Stimulated activated effector memory CD8-positive, alpha-beta T cell treated with anti-CD3 and anti-CD28 coated beads, Interleukin-12 subunit alpha, Interleukin-12 subunit beta, amount 100 ng/mL, for 72 hours (primary cell): ENCODE results near the gene DOC2B.
"Not testable (repeated sequence)": the region's sequence is repeated elsewhere in the genome, so short reads cannot be mapped to it uniquely, and the experiment has no call there.

ENCODE experiments used
- ATAC-seq: fragments of 150-1000 bp; cut with Tn5 transposase; 2 replicates; pipeline ENCODE4 v1.10.0; 2021
- DNase-seq, 2 donors: peaks; one replicate each; pipeline ENCODE4 v3.0.0; 2021 to 2022; ENCODE audit warnings: low spot score in 2 of 2
- H3K27ac Mint-ChIP-seq: one replicate; pipeline ENCODE4 v1.8.0; 2022; ENCODE audit warnings: mild to moderate bottlenecking, mixed read lengths
- H3K36me3 Mint-ChIP-seq: one replicate; pipeline ENCODE4 v1.8.0; 2022; ENCODE audit warnings: mild to moderate bottlenecking, mixed read lengths
- H3K4me1 Mint-ChIP-seq: one replicate; pipeline ENCODE4 v1.8.0; 2022; ENCODE audit warnings: mixed read lengths
- H3K4me3 Mint-ChIP-seq: one replicate; pipeline ENCODE4 v1.8.0; 2022; ENCODE audit warnings: mild to moderate bottlenecking, mixed read lengths
- H3K9me3 Mint-ChIP-seq: one replicate; pipeline ENCODE4 v1.8.0; 2022; ENCODE audit warnings: mixed read lengths

Gene DOC2B

DNA sequence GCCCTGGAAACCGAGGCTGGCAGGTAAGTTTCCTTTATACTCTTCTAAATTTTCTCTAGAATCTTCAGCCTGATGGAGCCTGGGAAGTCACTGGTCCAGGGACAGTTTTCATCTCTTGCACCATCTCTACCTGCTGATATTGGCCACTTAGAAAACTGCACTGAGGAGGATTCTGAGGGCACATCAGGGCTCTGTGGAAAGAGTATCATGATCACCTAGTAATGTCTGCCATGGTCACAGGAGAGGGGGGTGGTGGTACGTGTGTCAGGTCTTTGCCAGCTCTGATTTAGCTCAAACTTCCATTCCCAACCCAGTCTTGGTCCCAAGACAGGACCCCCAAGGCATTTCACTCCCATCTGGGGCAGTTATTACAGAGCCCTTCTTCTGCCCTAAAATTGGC, 35.2 kb upstream of the DOC2B start:
- ATAC-seq (no peak), DNase-seq (no peak)
- no peaks in the 10 kb centered on the region for H3K9me3 Mint-ChIP-seq
- no peaks in the 10 kb centered on the region for H3K4me1 Mint-ChIP-seq
- H3K4me3 Mint-ChIP-seq = no peak overlapping the region
- H3K27ac Mint-ChIP-seq = no peak overlapping the region
- H3K36me3 Mint-ChIP-seq = no peaks in the 10 kb centered on the region

DNA sequence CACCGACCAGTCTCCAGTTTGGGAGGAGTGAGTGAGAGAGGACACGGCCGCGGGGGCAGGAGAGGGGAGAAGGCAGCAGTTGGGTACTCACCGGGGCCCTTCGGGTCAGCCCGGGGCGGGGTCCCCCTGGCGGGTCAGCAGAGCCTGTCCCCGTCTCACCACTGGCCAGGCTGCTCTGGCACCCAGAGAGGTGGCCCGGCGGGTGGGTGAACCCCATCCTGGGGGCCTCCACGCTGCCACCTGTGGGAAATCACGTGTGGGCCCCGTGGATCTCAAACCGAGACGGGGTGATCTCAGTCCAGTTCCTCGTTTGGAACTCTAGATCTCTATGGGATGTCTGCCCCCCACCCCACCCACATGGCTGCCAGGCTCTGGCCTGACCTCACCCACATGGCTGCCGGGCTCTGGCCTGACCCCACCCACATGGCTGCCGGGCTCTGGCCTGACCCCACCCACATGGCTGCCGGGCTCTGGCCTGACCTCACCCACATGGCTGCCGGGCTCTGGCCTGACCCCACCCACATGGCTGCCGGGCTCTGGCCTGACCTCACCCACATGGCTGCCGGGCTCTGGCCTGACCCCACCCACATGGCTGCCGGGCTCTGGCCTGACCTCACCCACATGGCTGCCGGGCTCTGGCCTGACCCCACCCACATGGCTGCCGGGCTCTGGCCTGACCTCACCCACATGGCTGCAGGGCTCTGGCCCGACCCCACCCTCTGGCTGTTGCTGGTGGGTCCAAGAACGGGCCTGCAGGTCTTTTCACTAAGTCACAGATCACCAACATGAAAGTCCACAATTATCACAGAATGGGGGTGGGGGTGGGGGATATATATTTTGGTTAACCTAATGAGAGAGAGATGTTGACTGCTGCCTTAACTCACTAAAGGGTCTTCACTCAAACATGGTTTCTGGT, 34.4 kb upstream of the DOC2B start:
- not testable (repeated sequence) for H3K36me3 Mint-ChIP-seq, H3K9me3 Mint-ChIP-seq, H3K4me1 Mint-ChIP-seq, ATAC-seq, H3K4me3 Mint-ChIP-seq, H3K27ac Mint-ChIP-seq, DNase-seq

DNA sequence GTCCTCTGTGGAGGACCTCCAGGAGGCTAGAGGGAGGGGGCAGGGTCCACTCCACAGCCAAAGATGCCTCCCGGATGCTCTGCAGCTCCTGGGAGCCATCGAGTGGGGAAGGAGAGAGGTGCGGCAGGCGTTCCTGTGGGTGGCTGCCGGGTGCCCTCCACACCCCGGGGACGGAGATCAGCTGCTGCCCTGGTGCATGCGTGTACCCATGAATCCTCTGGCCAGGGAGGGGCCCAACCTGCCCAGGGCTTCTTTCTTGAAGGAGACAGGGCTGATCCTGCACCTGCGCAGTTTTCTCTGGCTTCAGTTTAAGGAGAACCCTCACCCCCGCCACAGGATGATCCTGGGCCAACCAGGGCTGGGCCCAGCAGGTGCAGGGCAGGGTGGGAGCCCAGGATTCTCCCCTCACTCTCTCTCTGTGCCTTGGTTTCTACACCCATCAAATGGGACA, 33.5 kb upstream of the DOC2B start:
- Mint-ChIP-seq H3K4me1 (no peaks in the 10 kb centered on the region), H3K9me3 (no peaks in the 10 kb centered on the region), H3K4me3 (no peak overlapping the region), H3K27ac (no peak overlapping the region), H3K36me3 (no peaks in the 10 kb centered on the region)
- no peak for ATAC-seq
- no peak for DNase-seq

DNA sequence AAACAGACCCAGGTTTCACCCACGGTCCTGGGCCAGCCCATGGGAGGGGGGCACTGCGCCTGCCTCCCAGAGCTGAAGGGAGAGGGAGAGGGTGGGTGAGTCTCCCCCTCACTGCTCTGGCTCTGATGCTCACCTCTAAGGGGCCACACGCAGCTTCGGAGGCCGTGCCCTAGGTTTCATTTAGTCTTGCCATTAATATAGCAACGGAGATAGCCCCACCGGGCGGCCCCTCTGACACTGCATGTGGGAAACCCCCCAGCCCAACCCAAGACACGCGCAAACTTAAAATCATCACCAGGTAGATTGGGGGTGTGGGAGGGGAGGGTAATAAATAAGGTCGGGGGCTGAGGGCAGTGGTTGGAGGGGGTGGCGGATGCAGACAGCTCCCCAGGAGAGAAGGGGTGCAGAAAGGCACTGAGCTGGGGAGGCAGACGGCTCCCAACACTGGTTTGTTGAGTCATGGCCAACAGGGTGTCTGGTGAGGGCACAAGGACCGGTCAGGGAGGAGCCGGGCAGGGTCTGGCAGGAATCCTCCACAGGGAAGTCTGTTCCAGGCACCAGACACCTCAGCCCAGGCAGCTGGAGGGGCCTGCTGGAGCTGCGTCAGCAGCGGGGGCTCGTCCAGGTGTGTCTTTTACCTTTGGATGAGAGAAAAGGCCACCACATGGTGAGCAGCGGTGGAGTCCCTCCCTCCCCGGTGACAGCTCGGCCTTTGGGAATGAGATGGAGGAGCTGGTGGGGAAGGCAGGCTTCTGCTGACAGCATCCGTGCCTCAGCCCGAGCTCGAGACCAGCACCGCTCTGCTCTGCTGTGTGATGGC, 32.0 kb upstream of the DOC2B start:
- H3K27ac Mint-ChIP-seq = no peak overlapping the region
- ATAC-seq (no peak), DNase-seq (no peak)
- H3K4me1 Mint-ChIP-seq = no peaks in the 10 kb centered on the region
- no peaks in the 10 kb centered on the region for H3K36me3 Mint-ChIP-seq
- H3K4me3 Mint-ChIP-seq = no peak overlapping the region
- peaks cover 3% of the 10 kb centered on the region for H3K9me3 Mint-ChIP-seq

DNA sequence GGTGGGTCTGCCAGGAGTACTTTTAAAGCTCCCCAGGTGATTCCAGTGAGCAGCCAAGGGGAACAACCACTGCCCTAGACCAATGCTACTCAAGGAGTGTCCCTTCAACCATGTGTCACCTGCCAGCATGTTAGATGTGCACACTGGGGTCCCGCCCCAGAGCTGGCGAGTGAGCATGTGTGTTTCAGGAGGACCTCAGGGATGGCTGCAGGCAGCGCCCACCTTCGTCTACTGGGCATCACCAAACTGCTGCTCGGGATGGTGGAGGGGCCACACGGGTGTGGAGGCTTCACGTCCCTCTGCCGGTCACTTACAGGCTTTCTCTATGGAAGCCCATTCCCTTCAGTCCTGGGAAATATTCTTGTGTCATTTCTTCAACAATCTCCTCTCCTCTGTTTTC, 29.0 kb upstream of the DOC2B start:
- Mint-ChIP-seq H3K9me3 (peaks cover 3% of the 10 kb centered on the region), H3K27ac (no peak overlapping the region), H3K36me3 (no peaks in the 10 kb centered on the region), H3K4me3 (no peak overlapping the region), H3K4me1 (no peaks in the 10 kb centered on the region)
- ATAC-seq = no peak
- no peak for DNase-seq

DNA sequence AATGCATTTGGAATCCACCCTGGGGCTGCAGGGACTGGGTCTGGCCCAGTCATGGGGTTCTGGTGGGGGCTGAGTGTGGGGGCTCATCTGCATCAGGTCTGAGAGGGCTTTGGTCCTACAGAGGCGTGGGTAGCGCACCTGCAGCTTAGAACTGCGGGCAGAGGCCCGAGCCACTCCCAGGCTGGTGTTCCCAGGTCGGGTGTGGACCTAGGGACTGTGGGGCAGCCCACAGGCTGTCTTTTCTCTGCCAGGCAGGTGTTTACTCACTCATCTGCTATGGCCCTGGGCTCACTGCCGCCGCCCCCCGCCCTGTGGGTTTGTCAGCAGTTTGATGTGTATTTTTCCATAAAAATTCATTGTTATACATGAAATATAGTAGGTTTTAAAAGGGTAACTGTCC, 27.0 kb upstream of the DOC2B start:
- Mint-ChIP-seq H3K4me1 (no peaks in the 10 kb centered on the region), H3K36me3 (no peaks in the 10 kb centered on the region), H3K9me3 (peaks cover 3% of the 10 kb centered on the region), H3K4me3 (no peak overlapping the region), H3K27ac (no peak overlapping the region)
- DNase-seq (no peak), ATAC-seq (no peak)

DNA sequence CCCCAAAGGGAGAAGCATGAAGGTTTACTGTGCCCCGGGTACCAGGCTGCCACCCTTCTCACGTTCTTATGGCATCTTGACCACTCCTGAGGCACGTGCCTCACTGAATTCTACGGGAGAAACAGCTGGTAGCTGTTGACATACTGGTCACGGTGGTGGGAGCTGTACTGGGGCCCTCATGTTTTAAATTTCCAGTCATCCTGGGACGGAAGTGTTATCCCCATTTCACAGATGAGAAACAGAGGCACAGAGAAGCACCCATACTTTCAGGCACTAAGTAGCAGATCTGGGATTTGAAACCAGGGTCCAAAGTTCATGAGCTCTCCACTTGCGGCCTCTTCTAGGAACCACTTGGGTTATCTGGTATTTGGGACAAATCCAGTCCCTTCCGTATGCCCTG, 26.3 kb upstream of the DOC2B start:
- Mint-ChIP-seq H3K9me3 (peaks cover 3% of the 10 kb centered on the region), H3K36me3 (no peaks in the 10 kb centered on the region), H3K4me1 (no peaks in the 10 kb centered on the region), H3K27ac (no peak overlapping the region), H3K4me3 (no peak overlapping the region)
- ATAC-seq (no peak), DNase-seq (no peak)

DNA sequence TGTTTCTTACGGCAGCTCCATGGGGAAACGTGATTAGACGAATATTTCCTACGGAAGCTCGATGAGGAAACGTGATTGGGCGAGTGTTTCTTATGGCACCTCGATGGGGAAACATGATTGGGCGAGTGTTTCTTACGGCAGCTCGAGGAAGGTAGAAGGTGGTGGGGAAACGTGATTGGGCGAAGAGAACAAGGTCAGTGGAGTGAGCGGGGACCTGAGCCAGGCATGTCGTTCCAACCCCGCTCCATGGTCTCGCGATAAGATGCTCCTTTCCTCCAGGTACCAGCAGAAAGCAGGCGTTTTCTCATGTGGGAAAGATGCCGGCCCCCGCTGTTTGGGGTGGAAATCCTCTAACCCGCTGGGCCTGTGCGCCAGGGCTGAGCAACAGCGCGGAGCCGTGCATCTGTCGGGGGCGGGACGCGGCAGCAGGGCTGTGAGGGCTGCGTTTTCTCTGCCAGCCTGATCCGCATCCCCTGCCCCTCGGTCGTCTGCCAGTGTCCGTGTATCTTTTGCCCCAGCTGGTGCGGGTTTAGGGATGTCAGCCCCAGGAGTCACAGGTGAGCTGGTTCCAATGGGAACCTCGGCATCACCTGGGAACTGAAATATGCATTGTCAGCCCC, 25.6 kb upstream of the DOC2B start:
- Mint-ChIP-seq H3K9me3 (peaks cover 3% of the 10 kb centered on the region), H3K27ac (no peak overlapping the region), H3K4me1 (no peaks in the 10 kb centered on the region), H3K4me3 (no peak overlapping the region), H3K36me3 (no peaks in the 10 kb centered on the region)
- DNase-seq (no peak), ATAC-seq (no peak)

DNA sequence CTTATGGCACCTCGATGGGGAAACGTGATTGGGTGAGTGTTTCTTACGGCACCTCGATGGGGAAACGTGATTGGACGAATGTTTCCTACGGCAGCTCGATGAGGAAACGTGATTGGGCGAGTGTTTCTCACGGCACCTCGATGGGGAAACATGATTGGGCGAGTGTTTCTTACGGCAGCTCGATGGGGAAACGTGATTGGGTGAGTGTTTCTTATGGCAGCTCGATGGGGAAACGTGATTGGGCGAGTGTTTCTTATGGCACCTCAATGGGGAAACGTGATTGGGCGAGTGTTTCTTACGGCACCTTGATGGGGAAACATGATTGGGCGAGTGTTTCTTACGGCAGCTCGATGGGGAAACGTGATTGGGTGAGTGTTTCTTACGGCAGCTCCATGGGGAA, 25.0 kb upstream of the DOC2B start:
- DNase-seq, H3K36me3 Mint-ChIP-seq, H3K4me3 Mint-ChIP-seq, H3K9me3 Mint-ChIP-seq, H3K4me1 Mint-ChIP-seq, H3K27ac Mint-ChIP-seq, ATAC-seq: not testable (repeated sequence)

DNA sequence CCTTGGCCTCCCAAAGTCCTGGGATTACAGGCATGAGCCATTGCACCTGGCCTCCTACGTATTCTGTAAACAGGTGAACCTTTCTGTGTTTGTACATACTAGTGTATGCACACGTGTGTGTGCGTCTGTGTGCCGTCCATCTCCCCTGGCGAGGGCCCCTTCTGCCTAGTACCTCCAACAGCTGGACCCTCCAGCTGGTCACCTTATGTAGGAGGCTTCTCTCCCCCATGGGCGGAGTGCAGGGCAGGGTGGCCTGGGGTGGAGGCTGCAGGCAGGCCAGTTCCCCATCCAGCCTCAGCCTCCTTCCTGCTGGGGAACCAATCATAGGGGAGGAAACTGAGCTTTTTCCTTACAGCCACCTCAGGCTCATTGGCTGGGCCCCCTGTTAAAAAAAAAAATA, 24.4 kb upstream of the DOC2B start:
- no peak for ATAC-seq
- Mint-ChIP-seq H3K27ac (no peak overlapping the region), H3K4me1 (no peaks in the 10 kb centered on the region), H3K9me3 (peaks cover 3% of the 10 kb centered on the region), H3K36me3 (no peaks in the 10 kb centered on the region), H3K4me3 (no peak overlapping the region)
- DNase-seq = no peak

DNA sequence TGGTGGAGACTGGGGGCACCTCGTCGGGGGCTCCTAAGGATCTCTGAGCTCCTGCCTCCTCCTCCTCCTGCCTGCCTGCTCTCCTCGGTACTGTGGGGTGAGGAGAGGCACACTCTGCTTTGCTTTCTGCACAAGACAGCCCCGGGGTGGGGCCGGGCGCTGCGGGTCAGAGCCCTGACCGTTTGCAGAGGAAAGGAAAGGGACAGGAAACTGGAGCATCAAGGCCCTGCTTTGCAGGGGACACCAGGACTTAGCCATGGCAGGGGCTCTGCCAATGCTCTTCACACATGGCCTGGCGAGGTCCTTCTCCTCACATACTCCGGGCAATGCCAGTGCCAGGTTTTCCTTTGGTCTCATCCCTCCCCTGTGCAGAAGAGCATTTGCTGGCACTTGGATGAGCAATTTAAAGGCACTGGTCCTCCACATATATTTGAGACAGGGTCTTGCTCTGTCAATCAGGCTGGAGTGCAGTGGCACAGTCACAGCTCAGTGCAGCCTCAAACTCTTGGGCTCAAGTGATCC, 23.8 kb upstream of the DOC2B start:
- DNase-seq = no peak
- Mint-ChIP-seq H3K36me3 (no peaks in the 10 kb centered on the region), H3K27ac (no peak overlapping the region)

DNA sequence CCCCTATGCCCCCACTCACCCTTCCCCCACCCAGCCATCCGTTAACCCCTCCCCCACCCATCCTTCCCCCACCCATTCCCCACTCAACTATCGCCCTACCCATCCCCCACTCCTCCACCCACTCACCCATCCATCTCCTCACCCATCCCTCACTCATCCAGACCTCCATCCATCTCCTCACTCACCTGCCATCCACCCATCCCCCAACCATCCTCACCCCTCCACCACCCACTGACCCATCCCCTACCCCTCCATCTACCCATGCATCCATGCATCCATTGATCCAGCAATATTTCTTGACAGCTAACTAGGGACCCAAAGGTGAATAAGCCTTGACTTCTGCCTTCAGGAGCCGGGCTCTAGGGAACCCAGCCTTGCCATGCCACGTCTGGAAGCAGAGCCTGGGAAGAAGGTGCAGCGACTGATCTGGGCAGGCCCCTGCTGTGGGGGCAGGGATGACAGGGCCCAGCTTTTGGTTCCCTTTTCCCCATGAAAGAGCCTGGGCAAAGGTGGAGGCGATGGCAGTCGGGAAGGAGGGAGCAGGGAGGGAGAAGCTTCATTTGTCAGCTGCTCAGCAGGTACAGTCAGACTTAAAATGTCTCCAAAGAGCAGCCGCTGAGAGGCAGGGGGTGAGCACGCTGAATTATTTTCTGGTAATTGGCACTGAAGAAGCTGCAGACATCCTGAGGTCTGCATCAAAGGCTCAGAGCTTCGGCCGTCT, 23.1 kb upstream of the DOC2B start:
- Mint-ChIP-seq H3K27ac (no peak overlapping the region), H3K9me3 (peaks cover 3% of the 10 kb centered on the region), H3K36me3 (no peaks in the 10 kb centered on the region), H3K4me3 (no peak overlapping the region), H3K4me1 (no peaks in the 10 kb centered on the region)
- DNase-seq = no peak
- ATAC-seq = no peak

More for the DNA sequence above, 23.8 kb upstream of the DOC2B start:
- no peaks in the 10 kb centered on the region for H3K4me1 Mint-ChIP-seq
- peaks cover 3% of the 10 kb centered on the region for H3K9me3 Mint-ChIP-seq
- no peak for ATAC-seq
- no peak overlapping the region for H3K4me3 Mint-ChIP-seq

DNA sequence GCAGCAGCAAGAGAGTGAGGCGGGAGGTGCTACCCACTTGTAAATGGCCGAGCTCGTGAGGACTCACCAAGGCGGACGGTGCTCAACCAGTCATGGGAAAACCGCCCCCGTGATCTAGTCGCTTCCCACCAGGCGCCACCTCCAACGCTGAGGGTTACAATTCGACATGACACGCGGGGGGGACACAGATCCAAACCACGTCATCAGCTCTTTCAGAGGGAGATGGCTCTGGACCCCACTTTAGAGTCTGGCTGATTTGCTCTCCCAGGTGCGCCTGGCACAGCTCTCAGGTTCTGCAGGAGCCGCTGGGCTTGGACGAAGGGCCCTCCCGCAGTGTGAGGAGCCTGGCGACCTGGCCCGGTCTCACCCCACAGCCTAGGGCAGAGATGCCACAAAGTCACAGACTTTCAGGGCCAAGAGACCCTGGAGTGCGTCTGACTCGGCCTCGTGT, 21.1 kb upstream of the DOC2B start:
- no peaks in the 10 kb centered on the region for H3K4me1 Mint-ChIP-seq
- H3K27ac Mint-ChIP-seq = no peak overlapping the region
- H3K4me3 Mint-ChIP-seq = no peak overlapping the region
- H3K9me3 Mint-ChIP-seq = no peaks in the 10 kb centered on the region
- no peak for ATAC-seq
- DNase-seq = no peak
- no peaks in the 10 kb centered on the region for H3K36me3 Mint-ChIP-seq

DNA sequence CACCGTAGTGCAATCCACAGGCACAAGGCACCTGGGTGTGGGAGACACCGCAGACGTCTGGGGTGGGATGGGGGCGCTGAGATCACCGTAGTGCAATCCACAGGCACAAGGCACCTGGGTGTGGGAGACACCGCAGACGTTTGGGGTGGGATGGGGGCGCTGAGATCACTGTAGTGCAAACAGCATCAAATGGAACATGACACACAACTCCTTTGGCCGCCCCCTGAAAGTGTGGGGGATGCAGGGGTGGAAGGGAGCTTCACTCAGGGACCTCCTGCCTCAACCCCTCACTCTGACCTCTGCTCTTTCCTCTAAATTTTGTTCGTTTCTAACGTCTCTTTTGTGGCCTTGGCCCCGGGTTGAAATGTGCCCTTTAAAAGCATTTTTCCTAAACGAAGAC, 20.3 kb upstream of the DOC2B start:
- not testable (repeated sequence) for H3K27ac Mint-ChIP-seq, H3K4me3 Mint-ChIP-seq, DNase-seq, H3K36me3 Mint-ChIP-seq, H3K4me1 Mint-ChIP-seq, ATAC-seq, H3K9me3 Mint-ChIP-seq

DNA sequence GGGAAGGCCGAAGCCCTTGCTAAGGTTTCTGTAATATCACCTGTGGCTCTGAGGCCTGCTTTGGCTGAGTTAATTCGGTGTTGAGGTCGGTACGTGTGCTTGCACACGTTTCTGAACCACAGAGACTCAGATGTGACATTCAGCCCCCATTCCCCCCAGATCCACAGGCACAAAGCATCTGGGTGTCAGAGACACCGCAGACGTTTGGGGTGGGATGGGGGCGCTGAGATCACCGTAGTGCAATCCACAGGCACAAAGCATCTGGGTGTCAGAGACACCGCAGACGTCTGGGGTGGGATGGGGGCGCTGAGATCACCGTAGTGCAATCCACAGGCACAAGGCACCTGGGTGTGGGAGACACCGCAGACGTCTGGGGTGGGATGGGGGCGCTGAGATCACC, 19.8 kb upstream of the DOC2B start:
- DNase-seq, H3K4me3 Mint-ChIP-seq, H3K36me3 Mint-ChIP-seq, H3K9me3 Mint-ChIP-seq, ATAC-seq, H3K4me1 Mint-ChIP-seq, H3K27ac Mint-ChIP-seq: not testable (repeated sequence)
